SKM-1 (cell line): Measurements from ENCODE around the gene PTPRO.

Experiments used
- DNase-seq: peaks from one replicate; lab custom pipeline; 2025; ENCODE audit not compliant: unreplicated experiment; lab: John Stamatoyannopoulos, UW

The PTPRO gene

DNA sequence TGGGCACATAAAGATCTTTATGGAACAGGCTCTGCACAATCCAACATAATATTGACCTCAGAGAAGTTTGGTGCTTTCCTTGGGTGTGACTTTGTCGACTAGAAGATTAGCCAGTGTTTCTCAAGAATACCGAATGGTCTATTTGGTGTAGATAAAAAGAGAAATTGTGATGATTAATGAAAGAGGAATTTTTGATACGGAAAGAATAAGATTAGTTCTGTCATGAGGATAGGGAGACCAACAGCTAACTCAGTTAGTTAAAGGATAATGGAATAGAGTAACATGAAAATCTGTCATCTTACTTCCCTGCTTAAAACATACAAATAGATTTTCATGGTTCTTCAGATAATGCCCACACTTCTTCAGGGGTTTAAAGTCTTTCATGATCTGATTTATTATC is 24.2 kb downstream of the PTPRO start:
- DNase-seq = no peak

GRCh38 chr12:15350643-15351042 is 28.3 kb downstream of the PTPRO start:
- no peak for DNase-seq

DNA sequence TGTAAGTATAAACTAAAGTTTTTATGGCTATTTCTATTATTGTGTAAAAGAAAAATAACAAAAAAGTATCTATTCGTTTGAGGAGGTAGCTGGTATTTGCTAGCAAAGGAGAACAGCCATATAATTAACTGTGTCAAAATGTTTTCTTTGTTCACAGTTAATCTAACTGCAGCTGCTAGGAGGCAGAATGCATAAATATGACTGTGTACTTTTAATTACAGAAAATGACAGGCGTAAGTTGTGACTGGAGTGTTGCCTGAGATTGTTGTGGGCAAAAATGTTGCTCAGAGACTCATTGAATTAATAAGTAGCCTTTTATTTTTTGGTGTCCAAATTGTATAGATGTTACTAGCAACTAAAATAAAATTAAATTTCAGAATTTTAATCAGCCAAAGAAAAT is 33.5 kb downstream of the PTPRO start:
- no peak for DNase-seq

DNA sequence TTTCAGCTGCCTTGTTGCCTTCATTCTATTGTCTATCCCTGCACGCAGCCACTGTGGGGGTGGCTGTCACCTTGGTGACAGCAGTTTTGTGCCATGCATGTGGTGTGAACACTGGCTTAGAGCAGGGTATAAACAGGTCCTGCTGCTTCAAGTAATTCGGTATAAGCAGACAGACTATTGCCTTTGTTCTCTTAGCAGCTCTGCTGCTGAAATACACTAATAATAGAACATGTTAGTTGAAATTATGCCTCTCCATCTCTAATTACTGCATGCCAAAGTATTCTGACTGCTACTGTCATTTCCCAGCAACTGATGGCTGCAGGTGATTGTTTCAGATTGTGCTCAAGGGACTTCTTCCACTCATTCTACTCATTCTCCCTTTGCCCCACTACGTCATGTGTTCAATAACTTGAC is 34.6 kb downstream of the PTPRO start:
- DNase-seq = no peak

DNA sequence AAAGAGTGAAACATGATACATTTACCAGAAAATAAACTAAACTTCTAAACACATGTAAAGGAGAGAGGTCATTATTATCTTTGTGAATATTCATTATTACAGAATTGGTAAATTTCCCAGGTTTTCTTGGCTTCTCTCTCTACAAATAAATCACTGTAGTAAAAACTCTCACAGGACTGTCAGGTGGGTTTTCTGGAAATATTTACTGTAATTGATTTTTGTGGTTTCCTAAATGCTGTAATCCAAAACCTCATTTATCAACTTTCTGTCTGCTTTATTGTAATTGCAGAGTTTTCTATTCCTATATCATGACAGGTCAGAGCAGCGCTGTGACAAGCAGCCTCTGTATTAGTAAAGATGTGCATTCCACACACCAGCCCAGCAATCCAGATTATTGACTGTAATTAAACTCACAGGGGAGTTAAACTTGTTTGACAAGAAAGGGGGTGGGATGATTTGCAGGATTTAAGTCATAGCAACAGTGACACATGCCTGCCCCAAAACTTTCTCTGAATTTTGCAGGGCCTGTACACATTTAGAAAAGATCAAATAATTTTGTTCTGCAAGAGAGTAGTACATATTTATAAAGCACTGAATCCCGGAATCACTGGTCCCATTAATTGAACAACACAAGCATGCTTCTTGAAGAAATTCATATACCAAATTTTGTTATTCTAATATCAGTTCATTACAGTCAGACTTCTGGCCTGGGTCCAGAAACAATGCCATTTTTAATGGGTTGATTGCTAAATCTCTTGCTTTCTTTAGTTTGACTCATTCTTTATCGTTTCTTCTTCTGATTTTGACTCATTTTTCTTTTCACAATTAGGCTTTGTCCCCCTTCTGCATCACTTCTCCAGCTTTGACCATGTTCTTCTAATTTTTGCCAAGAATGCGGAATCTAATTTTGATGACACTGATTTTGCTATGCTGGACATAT is 42.2 kb downstream of the PTPRO start:
- DNase-seq = no peak

- DNase-seq = no peak
These were observed 46.5 kb downstream of the PTPRO start for GRCh38 chr12:15368812-15369211.

GRCh38 chr12:15372352-15372751 is 50.0 kb downstream of the PTPRO start:
- no peak for DNase-seq

GRCh38 chr12:15387772-15388171 is 65.5 kb downstream of the PTPRO start:
- DNase-seq = no peak

- no peak for DNase-seq
These were observed 67.3 kb downstream of the PTPRO start for GRCh38 chr12:15389561-15389960.

DNA sequence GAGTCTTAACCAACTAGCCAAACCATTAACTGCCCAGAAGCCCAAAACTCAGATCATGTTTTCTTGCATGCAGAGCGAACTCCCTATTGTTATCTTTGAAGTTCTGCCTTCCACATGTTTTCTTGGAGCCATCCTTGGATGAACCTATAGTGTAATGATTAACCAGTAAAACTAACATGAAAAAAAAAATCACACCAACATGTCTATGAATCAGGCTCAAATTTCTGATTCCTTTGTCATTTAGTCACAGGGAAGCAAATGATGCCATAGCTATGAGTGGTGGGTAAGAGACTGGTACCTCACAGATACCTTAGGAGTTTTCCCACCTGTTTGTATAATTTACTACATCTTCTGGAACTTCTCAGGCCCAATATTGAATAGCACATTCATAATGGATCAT is 70.7 kb downstream of the PTPRO start:
- DNase-seq = no peak

GRCh38 chr12:15393995-15394394 is 71.7 kb downstream of the PTPRO start:
- no peak for DNase-seq

GRCh38 chr12:15404485-15404884 is 82.2 kb downstream of the PTPRO start:
- DNase-seq = no peak

- no peak for DNase-seq
These were observed 83.3 kb downstream of the PTPRO start for GRCh38 chr12:15405606-15406005.

- no peak for DNase-seq
These were observed 84.7 kb downstream of the PTPRO start for GRCh38 chr12:15407025-15407424.

DNA sequence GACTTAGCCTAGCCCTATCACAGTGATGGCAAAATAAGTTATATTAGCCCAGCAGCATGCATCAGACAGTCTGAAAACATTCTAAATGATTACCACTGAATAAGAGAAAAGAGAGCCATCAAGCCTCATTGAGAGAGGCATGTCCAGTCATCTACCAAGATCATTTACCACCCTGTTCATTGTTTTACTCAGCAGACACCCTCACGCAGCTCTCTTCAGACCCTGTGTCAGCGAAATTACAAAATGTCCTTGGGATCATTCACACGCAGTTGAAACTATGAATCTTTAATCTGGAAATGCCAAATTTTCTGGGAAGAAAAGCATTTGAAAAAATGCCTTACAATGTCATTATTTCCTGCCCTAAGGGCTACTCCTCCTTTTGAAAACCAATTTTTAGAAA is 89.5 kb downstream of the PTPRO start:
- no peak for DNase-seq

DNA sequence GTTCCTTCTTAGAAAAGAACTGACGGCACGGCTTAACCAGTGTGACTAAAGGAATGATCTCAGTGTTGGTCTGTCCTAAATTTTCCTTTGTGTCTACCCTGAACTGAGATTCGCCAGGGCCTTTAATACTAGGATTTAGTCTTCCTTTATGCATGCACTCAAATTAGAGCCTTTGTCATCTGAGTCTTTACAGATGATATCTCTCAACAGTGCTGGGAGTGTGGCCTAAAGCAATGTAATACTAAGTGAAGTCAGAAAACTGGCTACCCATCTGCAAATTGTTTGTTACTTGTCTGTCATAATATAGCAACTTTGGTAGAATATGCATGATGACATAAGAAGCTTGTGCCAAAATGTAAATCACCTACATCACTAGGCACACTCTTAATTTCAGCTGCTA is 95.4 kb downstream of the PTPRO start:
- DNase-seq = no peak

GRCh38 chr12:15423629-15424028 is 101.3 kb downstream of the PTPRO start:
- no peak for DNase-seq

- no peak for DNase-seq
These were observed 105.6 kb downstream of the PTPRO start for GRCh38 chr12:15427913-15428312.

DNA sequence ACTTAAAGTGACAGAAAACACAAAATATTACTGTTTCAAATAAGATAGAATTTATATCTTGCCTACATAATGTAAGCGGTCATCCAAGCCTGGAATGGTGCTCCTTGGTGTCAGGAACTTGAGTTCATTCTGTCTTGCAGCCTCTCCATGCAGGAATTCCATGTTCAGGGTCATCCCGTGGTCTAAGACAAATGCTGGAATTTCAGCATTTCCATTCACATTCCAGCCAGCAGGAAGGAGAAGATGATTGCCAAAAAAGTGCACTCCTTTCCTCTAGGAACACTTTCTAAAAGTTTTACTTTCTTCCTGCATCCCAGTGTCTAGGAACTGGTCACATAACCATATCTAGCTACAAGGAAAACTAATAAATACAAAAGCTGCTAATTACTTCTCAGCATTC is 106.3 kb downstream of the PTPRO start:
- no peak for DNase-seq

DNA sequence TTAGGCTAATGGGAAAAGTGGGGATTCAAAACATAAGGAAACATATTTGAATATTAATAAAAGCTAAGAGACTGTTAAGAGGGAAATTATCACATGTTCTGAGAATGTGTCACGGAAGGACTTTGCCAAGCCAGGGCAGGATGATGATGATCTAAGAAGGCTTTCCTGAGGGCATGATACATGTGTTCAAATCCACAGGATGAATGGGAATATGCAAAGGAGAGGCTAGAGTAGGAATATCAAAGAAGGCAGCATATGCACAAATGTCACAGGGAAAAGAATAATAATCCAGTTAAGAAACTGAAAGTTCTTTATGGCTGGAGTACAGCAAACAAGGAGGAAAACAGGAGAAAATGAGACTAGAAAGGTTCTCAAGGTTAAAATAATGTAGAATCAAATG is 107.0 kb downstream of the PTPRO start:
- no peak for DNase-seq

- no peak for DNase-seq
These were observed 113.3 kb downstream of the PTPRO start for GRCh38 chr12:15435597-15435996.

- no peak for DNase-seq
These were observed 117.2 kb downstream of the PTPRO start for GRCh38 chr12:15439459-15439858.

DNA sequence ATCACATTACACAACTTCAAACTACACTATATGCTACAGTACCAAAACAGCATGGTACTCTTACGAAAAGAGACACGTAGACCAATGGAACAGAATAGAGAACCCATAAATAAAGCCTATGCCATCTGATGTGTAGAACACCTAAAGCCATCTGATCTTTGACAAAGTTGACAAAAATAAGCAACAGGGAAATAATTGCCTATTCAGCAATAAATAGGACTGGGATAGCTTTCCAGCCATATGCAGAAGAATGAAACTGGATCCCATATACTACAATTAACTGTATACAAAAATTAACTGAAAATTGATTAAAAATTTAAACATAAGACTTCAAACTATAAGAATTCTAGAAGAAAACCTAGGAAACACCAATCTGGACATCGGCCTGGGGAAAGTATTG is 120.7 kb downstream of the PTPRO start:
- DNase-seq = no peak
